ENCODE data around the gene FASTK. TPM values are rescaled to one million over a fixed set of nuclear protein-coding genes. Genes with fewer than 3 reads are reported as not detected.

FASTK gene
- total RNA-seq, 1 donor from 2014 or later = 22.4 TPM

GRCh38 chr7:151086802-151087244 is 6.2 kb upstream of the FASTK start:
- Histone ChIP-seq H4K20me1 (ENCODE audit: low read depth) (peaks cover 55% of the 10 kb centered on the region), H3K4me2 (peak overlapping the region; percentile 97), H3K4me3 (peak overlapping the region; percentile 88), H3F3A (ENCODE audit: low read depth) (peaks cover 62% of the 10 kb centered on the region), H2AFZ (replicated peaks) (no peak overlapping the region), H3K4me1 (peaks cover 43% of the 10 kb centered on the region), H3K36me3 (no peaks in the 10 kb centered on the region), H3K27me3 (peaks cover 21% of the 10 kb centered on the region), H3K9me3 (ENCODE audit: low read depth) (no peaks in the 10 kb centered on the region), H3K27ac (no peak overlapping the region), H3K79me2 (ENCODE audit: low read depth) (peaks cover 59% of the 10 kb centered on the region), H3K9ac (peak overlapping the region; percentile 7)
- H3K4me3 Mint-ChIP-seq = peak overlapping the region; percentile 94
- no peaks in the 10 kb centered on the region for H3K9me3 Mint-ChIP-seq
- H3K36me3 Mint-ChIP-seq = peaks cover 4% of the 10 kb centered on the region
- TF ChIP-seq CTCF (IDR thresholded peaks at IDR 0.05) (no peak), EZH2phosphoT487 (IDR thresholded peaks at IDR 0.05) (no peak), EZH2 (IDR thresholded peaks at IDR 0.05) (no peak)
- peaks cover 49% of the 10 kb centered on the region for H3K4me1 Mint-ChIP-seq
- DNase-seq (ENCODE audit: low spot score) = peak; percentile 77
- H3K27ac Mint-ChIP-seq = peak overlapping the region; percentile 86
- peaks cover 20% of the 10 kb centered on the region for H3K27me3 Mint-ChIP-seq (ENCODE audit: insufficient read depth, low read depth)

GRCh38 chr7:151085691-151086620 is 5.3 kb upstream of the FASTK start, which contains the start of gene AGAP3:
Gene AGAP3, plus strand, starts transcription at chr7:151086475. Its CDS starts 267 bp downstream, at chr7:151086742.
- Histone ChIP-seq H3K27me3 (peaks cover 21% of the 10 kb centered on the region), H3K79me2 (ENCODE audit: low read depth) (peaks cover 51% of the 10 kb centered on the region), H3K9me3 (ENCODE audit: low read depth) (no peaks in the 10 kb centered on the region), H3K36me3 (no peaks in the 10 kb centered on the region), H3F3A (ENCODE audit: low read depth) (peaks cover 64% of the 10 kb centered on the region), H3K4me3 (peak within 1 kb of the TSS; percentile 88), H4K20me1 (ENCODE audit: low read depth) (peaks cover 46% of the 10 kb centered on the region), H3K4me2 (peak within 1 kb of the TSS; percentile 97), H3K9ac (peak within 1 kb of the TSS; percentile 7), H3K27ac (peak within 1 kb of the TSS; percentile 21), H3K4me1 (peaks cover 46% of the 10 kb centered on the region), H2AFZ (replicated peaks) (peak within 1 kb of the TSS; percentile 74)
- no peak for TF ChIP-seq EZH2 (IDR thresholded peaks at IDR 0.05)
- no peak for TF ChIP-seq EZH2phosphoT487 (IDR thresholded peaks at IDR 0.05)
- TF ChIP-seq CTCF (IDR thresholded peaks at IDR 0.05) = no peak
- Mint-ChIP-seq H3K36me3 (peaks cover 2% of the 10 kb centered on the region), H3K27ac (peak within 1 kb of the TSS; percentile 86), H3K4me3 (peak within 1 kb of the TSS; percentile 94), H3K9me3 (no peaks in the 10 kb centered on the region), H3K4me1 (peaks cover 42% of the 10 kb centered on the region), H3K27me3 (ENCODE audit: insufficient read depth, low read depth) (peaks cover 18% of the 10 kb centered on the region)
- DNase-seq (ENCODE audit: low spot score) = peak; percentile 95

- peaks cover 65% of the 10 kb centered on the region for H3F3A ChIP-seq (ENCODE audit: low read depth)
- H3K9me3 ChIP-seq (ENCODE audit: low read depth) = no peaks in the 10 kb centered on the region
- DNase-seq (ENCODE audit: low spot score) = no peak
- Mint-ChIP-seq H3K4me1 (peaks cover 42% of the 10 kb centered on the region), H3K27ac (peak overlapping the region; percentile 69), H3K36me3 (peaks cover 2% of the 10 kb centered on the region), H3K9me3 (no peaks in the 10 kb centered on the region), H3K27me3 (ENCODE audit: insufficient read depth, low read depth) (peaks cover 19% of the 10 kb centered on the region), H3K4me3 (peak overlapping the region; percentile 93)
- H3K4me1 ChIP-seq = peaks cover 46% of the 10 kb centered on the region
- no peak overlapping the region for H3K27ac ChIP-seq
- H3K79me2 ChIP-seq (ENCODE audit: low read depth) = peaks cover 46% of the 10 kb centered on the region
- H2AFZ ChIP-seq (replicated peaks) = no peak overlapping the region
- peak overlapping the region; percentile 58 for H3K4me3 ChIP-seq
- H4K20me1 ChIP-seq (ENCODE audit: low read depth) = peaks cover 40% of the 10 kb centered on the region
- H3K27me3 ChIP-seq = peaks cover 21% of the 10 kb centered on the region
- peak overlapping the region; percentile 78 for H3K4me2 ChIP-seq
- no peak overlapping the region for H3K9ac ChIP-seq
- H3K36me3 ChIP-seq = no peaks in the 10 kb centered on the region
- TF ChIP-seq CTCF (IDR thresholded peaks at IDR 0.05) (no peak), EZH2 (IDR thresholded peaks at IDR 0.05) (no peak), EZH2phosphoT487 (IDR thresholded peaks at IDR 0.05) (no peak)
Measured at GRCh38 chr7:151085329-151085690, 4.7 kb upstream of the FASTK start.
